Measurements from ENCODE around the gene RHOBTB1. TPM values are rescaled to one million over a fixed set of nuclear protein-coding genes. Genes with fewer than 3 reads are reported as not detected.

Gene RHOBTB1
- total and polyA plus RNA-seq, 9 of the 15 experiments (the other 6 are each of a cell fraction or from before 2014, with no cell fraction given): 1.7 to 11.7 (median 9.3) TPM

DNA sequence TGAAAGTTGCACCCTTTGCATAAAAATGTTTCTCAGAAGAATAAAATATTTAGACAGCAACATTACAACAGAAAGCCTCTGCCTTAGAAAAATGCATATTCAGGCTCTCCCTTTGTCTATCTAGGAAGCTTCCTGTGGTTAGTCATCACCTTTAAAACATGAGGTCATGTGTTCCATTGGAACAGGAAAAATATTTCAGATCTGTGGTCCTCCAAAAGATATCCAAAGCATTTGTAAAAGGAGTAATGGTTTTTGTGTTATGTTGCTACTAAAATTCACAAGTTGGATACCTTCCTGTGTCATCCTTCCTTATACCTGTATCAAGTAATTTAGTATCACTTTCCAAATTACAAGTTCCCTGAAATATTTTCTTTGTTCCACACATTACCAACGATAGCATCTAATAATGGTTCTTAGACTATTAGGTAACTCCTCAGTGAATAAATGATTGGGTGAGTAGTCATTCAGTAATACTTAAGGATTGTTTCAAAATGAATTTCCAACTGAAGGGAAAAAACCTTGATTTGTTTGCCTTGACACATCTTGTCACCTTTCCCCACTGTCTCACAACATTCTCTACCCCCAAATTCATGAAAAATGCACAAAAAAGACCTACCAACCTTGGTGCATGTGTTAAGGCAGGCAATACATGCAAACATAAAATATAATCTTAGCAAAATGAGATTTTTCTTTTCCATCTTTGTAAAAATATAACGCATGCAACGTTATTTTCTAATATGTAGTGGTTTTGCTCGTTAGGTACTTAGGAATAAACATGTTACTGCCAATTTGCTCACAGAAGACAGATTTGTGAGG lies 19.7 kb upstream of the RHOBTB1 start (continued):
- TF ChIP-seq EP300 (IDR thresholded peaks at IDR 0.05; ENCODE audit: low read length) (peak; percentile 30; the same call in 1 of the 2 replicates), CAMTA2 (CRISPR knock-in tag; conservative IDR thresholded peaks at IDR 0.05) (no peak), NFYB (IDR thresholded peaks at IDR 0.05; ENCODE audit: extremely low read depth, insufficient read length) (no peak), GABPB1 (CRISPR knock-in tag; IDR thresholded peaks at IDR 0.05) (no peak), ZNF561 (CRISPR knock-in tag; conservative IDR thresholded peaks at IDR 0.05) (no peak), MTA1 (IDR thresholded peaks at IDR 0.05; ENCODE audit: borderline replicate concordance) (no peak), NFXL1 (CRISPR knock-in tag; IDR thresholded peaks at IDR 0.05) (no peak), ETV5 (CRISPR knock-in tag; IDR thresholded peaks at IDR 0.05; ENCODE audit: low read depth) (no peak), NCOA4 (IDR thresholded peaks at IDR 0.05; ENCODE audit: partially characterized antibody) (no peak), CREM (IDR thresholded peaks at IDR 0.05; ENCODE audit: low read depth) (no peak), KLF13 (tag; IDR thresholded peaks at IDR 0.05; ENCODE audit: borderline replicate concordance, low read depth) (no peak), ATF1 (CRISPR knock-in tag; IDR thresholded peaks at IDR 0.05) (no peak), ATF1 (tag; IDR thresholded peaks at IDR 0.05) (no peak), HMG20B (CRISPR knock-in tag; IDR thresholded peaks at IDR 0.05) (no peak)
- TF ChIP-seq, protein P1, sequence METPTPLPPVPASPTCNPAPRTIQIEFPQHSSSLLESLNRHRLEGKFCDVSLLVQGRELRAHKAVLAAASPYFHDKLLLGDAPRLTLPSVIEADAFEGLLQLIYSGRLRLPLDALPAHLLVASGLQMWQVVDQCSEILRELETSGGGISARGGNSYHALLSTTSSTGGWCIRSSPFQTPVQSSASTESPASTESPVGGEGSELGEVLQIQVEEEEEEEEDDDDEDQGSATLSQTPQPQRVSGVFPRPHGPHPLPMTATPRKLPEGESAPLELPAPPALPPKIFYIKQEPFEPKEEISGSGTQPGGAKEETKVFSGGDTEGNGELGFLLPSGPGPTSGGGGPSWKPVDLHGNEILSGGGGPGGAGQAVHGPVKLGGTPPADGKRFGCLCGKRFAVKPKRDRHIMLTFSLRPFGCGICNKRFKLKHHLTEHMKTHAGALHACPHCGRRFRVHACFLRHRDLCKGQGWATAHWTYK (CRISPR knock-in tag; IDR thresholded peaks at IDR 0.05): no peak
- TF ChIP-seq, protein P2, sequence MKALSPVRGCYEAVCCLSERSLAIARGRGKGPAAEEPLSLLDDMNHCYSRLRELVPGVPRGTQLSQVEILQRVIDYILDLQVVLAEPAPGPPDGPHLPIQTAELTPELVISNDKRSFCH (CRISPR knock-in tag; IDR thresholded peaks at IDR 0.05): no peak
- TF ChIP-seq, protein P2 (tag; IDR thresholded peaks at IDR 0.05): no peak
- TF ChIP-seq, protein P3, sequence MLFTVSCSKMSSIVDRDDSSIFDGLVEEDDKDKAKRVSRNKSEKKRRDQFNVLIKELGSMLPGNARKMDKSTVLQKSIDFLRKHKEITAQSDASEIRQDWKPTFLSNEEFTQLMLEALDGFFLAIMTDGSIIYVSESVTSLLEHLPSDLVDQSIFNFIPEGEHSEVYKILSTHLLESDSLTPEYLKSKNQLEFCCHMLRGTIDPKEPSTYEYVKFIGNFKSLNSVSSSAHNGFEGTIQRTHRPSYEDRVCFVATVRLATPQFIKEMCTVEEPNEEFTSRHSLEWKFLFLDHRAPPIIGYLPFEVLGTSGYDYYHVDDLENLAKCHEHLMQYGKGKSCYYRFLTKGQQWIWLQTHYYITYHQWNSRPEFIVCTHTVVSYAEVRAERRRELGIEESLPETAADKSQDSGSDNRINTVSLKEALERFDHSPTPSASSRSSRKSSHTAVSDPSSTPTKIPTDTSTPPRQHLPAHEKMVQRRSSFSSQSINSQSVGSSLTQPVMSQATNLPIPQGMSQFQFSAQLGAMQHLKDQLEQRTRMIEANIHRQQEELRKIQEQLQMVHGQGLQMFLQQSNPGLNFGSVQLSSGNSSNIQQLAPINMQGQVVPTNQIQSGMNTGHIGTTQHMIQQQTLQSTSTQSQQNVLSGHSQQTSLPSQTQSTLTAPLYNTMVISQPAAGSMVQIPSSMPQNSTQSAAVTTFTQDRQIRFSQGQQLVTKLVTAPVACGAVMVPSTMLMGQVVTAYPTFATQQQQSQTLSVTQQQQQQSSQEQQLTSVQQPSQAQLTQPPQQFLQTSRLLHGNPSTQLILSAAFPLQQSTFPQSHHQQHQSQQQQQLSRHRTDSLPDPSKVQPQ (CRISPR knock-in tag; IDR thresholded peaks at IDR 0.05; ENCODE audit: borderline replicate concordance): no peak
- TF ChIP-seq, protein P4, sequence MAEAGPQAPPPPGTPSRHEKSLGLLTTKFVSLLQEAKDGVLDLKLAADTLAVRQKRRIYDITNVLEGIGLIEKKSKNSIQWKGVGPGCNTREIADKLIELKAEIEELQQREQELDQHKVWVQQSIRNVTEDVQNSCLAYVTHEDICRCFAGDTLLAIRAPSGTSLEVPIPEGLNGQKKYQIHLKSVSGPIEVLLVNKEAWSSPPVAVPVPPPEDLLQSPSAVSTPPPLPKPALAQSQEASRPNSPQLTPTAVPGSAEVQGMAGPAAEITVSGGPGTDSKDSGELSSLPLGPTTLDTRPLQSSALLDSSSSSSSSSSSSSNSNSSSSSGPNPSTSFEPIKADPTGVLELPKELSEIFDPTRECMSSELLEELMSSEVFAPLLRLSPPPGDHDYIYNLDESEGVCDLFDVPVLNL (CRISPR knock-in tag; IDR thresholded peaks at IDR 0.05; ENCODE audit: low read depth): no peak

All from K562 (cell line).